ENCODE measurements around the gene GPR183. TPM values are rescaled to one million over a fixed set of nuclear protein-coding genes. Genes with fewer than 3 reads are reported as not detected.

The GPR183 gene
- total and polyA plus RNA-seq, 10 of the 15 experiments (the other 5 are each of a cell fraction or from before 2014, with no cell fraction given), result 134 to 669 (median 225) TPM

GRCh38 chr13:99322297-99323103 is 15.3 kb upstream of the GPR183 start (continued):
- TF ChIP-seq IKZF2 (IDR thresholded peaks at IDR 0.05), result peak; percentile 81 to 84
- TF ChIP-seq STAT1 (conservative IDR thresholded peaks at IDR 0.05), result no peak
- TF ChIP-seq NFYA (IDR thresholded peaks at IDR 0.05; ENCODE audit: borderline replicate concordance, low read depth, low read length), result no peak
- TF ChIP-seq RB1 (IDR thresholded peaks at IDR 0.05; ENCODE audit: borderline replicate concordance), result peak; percentile 24; the same call in 1 of the 2 replicates
- peak; percentile 55 to 84; a peak in 2 of 4 replicates for TF ChIP-seq EP300 (IDR thresholded peaks at IDR 0.05; ENCODE audit: borderline replicate concordance in 1 of 2, control insufficient read depth in 1 of 2, low read depth in 2 of 2, low read length in 2 of 2)
- TF ChIP-seq SMAD1 (IDR thresholded peaks at IDR 0.05; ENCODE audit: low read depth, partially characterized antibody), result peak; percentile 69
- TF ChIP-seq TAF1 (IDR thresholded peaks at IDR 0.05; ENCODE audit: borderline replicate concordance, low read depth, low read length), result no peak
- no peak for TF ChIP-seq SIN3A (IDR thresholded peaks at IDR 0.05; ENCODE audit: low read depth, low read length)
- peak; percentile 85 for TF ChIP-seq PML (IDR thresholded peaks at IDR 0.05; ENCODE audit: low read length)
- 0 out of 2 replicates have a peak, but pooled peaks have one; percentile 37 for TF ChIP-seq MLLT1 (IDR thresholded peaks at IDR 0.05)
- no peak for TF ChIP-seq FOXK2 (IDR thresholded peaks at IDR 0.05)
- TF ChIP-seq SIX5 (IDR thresholded peaks at IDR 0.05; ENCODE audit: low read depth, low read length, severe bottlenecking), result no peak
- TF ChIP-seq CEBPB (IDR thresholded peaks at IDR 0.05; ENCODE audit: borderline replicate concordance in 1 of 2, low read depth in 2 of 2, low read length in 2 of 2), result peak in 1 of 2 experiments; percentile 88; a peak in 1 of 4 replicates
- no peak for TF ChIP-seq ZSCAN29 (IDR thresholded peaks at IDR 0.05)
- TF ChIP-seq SUPT20H (IDR thresholded peaks at IDR 0.05; ENCODE audit: borderline replicate concordance, control insufficient read depth, low read depth, low read length), result no peak
- TF ChIP-seq JUND (IDR thresholded peaks at IDR 0.05; ENCODE audit: low read depth, low read length), result peak; percentile 74; the same call in 1 of the 2 replicates
- no peak for TF ChIP-seq TARDBP (IDR thresholded peaks at IDR 0.05; ENCODE audit: borderline replicate concordance)
- TF ChIP-seq PAX5 (IDR thresholded peaks at IDR 0.05; ENCODE audit: borderline replicate concordance, low read depth, low read length), result peak; percentile 75; the same call in 1 of the 2 replicates
- peak; percentile 90 for TF ChIP-seq MEF2B (IDR thresholded peaks at IDR 0.05; ENCODE audit: partially characterized antibody, poor library complexity, severe bottlenecking)
- TF ChIP-seq BRCA1 (IDR thresholded peaks at IDR 0.05; ENCODE audit: low read depth, low read length), result no peak
- TF ChIP-seq RCOR1 (conservative IDR thresholded peaks at IDR 0.05; ENCODE audit: low read depth, low read length), result no peak
- TF ChIP-seq PBX3 (IDR thresholded peaks at IDR 0.05; ENCODE audit: insufficient replicate concordance, low read depth, low read length), result no peak
- peak; percentile 93 for TF ChIP-seq IRF4 (IDR thresholded peaks at IDR 0.05; ENCODE audit: low read depth, low read length)
- TF ChIP-seq STAT3 (IDR thresholded peaks at IDR 0.05; ENCODE audit: low read depth, low read length), result peak; percentile 71; the same call in 1 of the 2 replicates
- peak; percentile 68 for TF ChIP-seq ZNF24 (IDR thresholded peaks at IDR 0.05)
- no peak for TF ChIP-seq POLR2AphosphoS2 (IDR thresholded peaks at IDR 0.05; ENCODE audit: low read depth, low read length)
- 0 out of 2 replicates have a peak, but pooled peaks have one; percentile 34 for TF ChIP-seq TCF12 (IDR thresholded peaks at IDR 0.05; ENCODE audit: low read depth, low read length)
- no peak for TF ChIP-seq MAX (IDR thresholded peaks at IDR 0.05; ENCODE audit: low read depth, low read length)
- peak; percentile 78 for TF ChIP-seq GABPA (IDR thresholded peaks at IDR 0.05; ENCODE audit: low read depth)

Data from GM12878 (cell line).